ENCODE results near the gene CLCN3. TPM values are rescaled to one million over a fixed set of nuclear protein-coding genes. Genes with fewer than 3 reads are reported as not detected.
A peak's percentile ranks its signal among the peaks of the same experiment; 100 is the strongest.

Gene CLCN3
- total RNA-seq, 1 donor from 2014 or later, result 45.0 TPM

GRCh38 chr4:169604131-169604900, 16.1 kb upstream of the CLCN3 start:
- peaks cover 4% of the 10 kb centered on the region for H3K36me3 ChIP-seq (ENCODE audit: control insufficient read depth, insufficient read depth, low read length)
- no peak overlapping the region for H3K4me3 ChIP-seq (ENCODE audit: low read depth, low read length)
- TF ChIP-seq CTCF (IDR thresholded peaks at IDR 0.05; ENCODE audit: insufficient read depth, low read length, severe bottlenecking), result no peak
- FAIRE-seq (no peak), DNase-seq (ENCODE audit: low read depth) (peak; percentile 82)
- H3K27me3 ChIP-seq (ENCODE audit: control insufficient read depth, insufficient read depth, low read length), result no peaks in the 10 kb centered on the region

- no peak for FAIRE-seq
- H3K27me3 ChIP-seq (ENCODE audit: control insufficient read depth, insufficient read depth, low read length), result no peaks in the 10 kb centered on the region
- H3K4me3 ChIP-seq (ENCODE audit: low read depth, low read length), result no peak overlapping the region
- peaks cover 4% of the 10 kb centered on the region for H3K36me3 ChIP-seq (ENCODE audit: control insufficient read depth, insufficient read depth, low read length)
- DNase-seq (ENCODE audit: low read depth), result no peak
- TF ChIP-seq CTCF (IDR thresholded peaks at IDR 0.05; ENCODE audit: insufficient read depth, low read length, severe bottlenecking), result no peak
Measured at GRCh38 chr4:169604903-169605331, 15.5 kb upstream of the CLCN3 start.

- Histone ChIP-seq H3K36me3 (ENCODE audit: control insufficient read depth, insufficient read depth, low read length) (peaks cover 1% of the 10 kb centered on the region), H3K4me3 (ENCODE audit: low read depth, low read length) (no peak overlapping the region), H3K27me3 (ENCODE audit: control insufficient read depth, insufficient read depth, low read length) (no peaks in the 10 kb centered on the region)
- TF ChIP-seq CTCF (IDR thresholded peaks at IDR 0.05; ENCODE audit: insufficient read depth, low read length, severe bottlenecking), result no peak
- DNase-seq (ENCODE audit: low read depth), result no peak
- FAIRE-seq, result no peak
Measured at GRCh38 chr4:169611157-169611556, 9.2 kb upstream of the CLCN3 start.

- no peak for FAIRE-seq
- peak; percentile 72 for DNase-seq (ENCODE audit: low read depth)
- H3K36me3 ChIP-seq (ENCODE audit: control insufficient read depth, insufficient read depth, low read length), result no peaks in the 10 kb centered on the region
- no peaks in the 10 kb centered on the region for H3K27me3 ChIP-seq (ENCODE audit: control insufficient read depth, insufficient read depth, low read length)
- peak within 1 kb of the TSS; percentile 99 for H3K4me3 ChIP-seq (ENCODE audit: low read depth, low read length)
- no peak for TF ChIP-seq CTCF (IDR thresholded peaks at IDR 0.05; ENCODE audit: insufficient read depth, low read length, severe bottlenecking)
Measured at GRCh38 chr4:169611991-169612870, 8.1 kb upstream of the CLCN3 start, which contains the start of gene NEK1. TSS of gene NEK1 (minus strand) at chr4:169612583. CDS start at chr4:169602630, 9,953 bp downstream.

GRCh38 chr4:169612871-169613859, 7.2 kb upstream of the CLCN3 start:
- FAIRE-seq, result no peak
- Histone ChIP-seq H3K36me3 (ENCODE audit: control insufficient read depth, insufficient read depth, low read length) (no peaks in the 10 kb centered on the region), H3K27me3 (ENCODE audit: control insufficient read depth, insufficient read depth, low read length) (no peaks in the 10 kb centered on the region), H3K4me3 (ENCODE audit: low read depth, low read length) (peak overlapping the region; percentile 99)
- TF ChIP-seq CTCF (IDR thresholded peaks at IDR 0.05; ENCODE audit: insufficient read depth, low read length, severe bottlenecking), result peak; percentile 80
- DNase-seq (ENCODE audit: low read depth), result peak; percentile 73
